Sigmoid colon (tissue), 7 donors: ENCODE measurements around the gene USP25. TPM values are rescaled to one million over a fixed set of nuclear protein-coding genes. Genes with fewer than 3 reads are reported as not detected.

Experiments
- DNase-seq: peaks from one replicate; pipeline ENCODE4 v3.0.0-alpha.2; 2019
- H3K27ac ChIP-seq, 4 donors: fragments of 200-600 bp; sonication (generic); one replicate each; pipeline ENCODE4 v1.5.1; 2016 to 2019; ENCODE audit warnings: mild to moderate bottlenecking in 1 of 4
- H3K27me3 ChIP-seq, 3 donors: fragments of 200-600 bp; sonication (generic); one replicate each; pipeline ENCODE4 v1.5.1; 2019; ENCODE audit warnings: mild to moderate bottlenecking in 1 of 3
- H3K36me3 ChIP-seq, 4 donors: fragments of 200-600 bp; sonication (generic); one replicate each; pipeline ENCODE4 v1.5.1; 2016 to 2019
- H3K4me1 ChIP-seq, 4 donors: fragments of 200-600 bp; sonication (generic); one replicate each; pipeline ENCODE4 v1.5.1; 2017 to 2019
- H3K4me3 ChIP-seq, 4 donors: fragments of 200-600 bp; sonication (generic); one replicate each; pipeline ENCODE4 v1.5.1; 2017 to 2019; ENCODE audit warnings: mild to moderate bottlenecking in 2 of 4, moderate library complexity in 1 of 4
- H3K9me3 ChIP-seq, 4 donors: fragments of 200-600 bp in 3 of 4; sonication (generic) in 3 of 4; one replicate each; pipeline versions ENCODE4 v1.5.1 to v1.6.1; 2013 to 2019
- CTCF ChIP-seq, 4 experiments: fragments of 450-650 bp in 3 of 4; fragments of 200-600 bp in 1 of 4; IDR thresholded peaks; one replicate each; pipeline ENCODE4 v1.5.1; 2016 to 2019; ENCODE audit warnings: antibody characterized with exemption in 4 of 4, mild to moderate bottlenecking in 3 of 4, moderate library complexity in 2 of 4
- EP300 ChIP-seq, 4 donors: sonication (generic); formaldehyde crosslinking; IDR thresholded peaks; one replicate each; pipeline ENCODE4 v1.6.1; 2017; ENCODE audit warnings: antibody characterized with exemption in 4 of 4
- POLR2A ChIP-seq, 2 donors: fragments of 450-650 bp; IDR thresholded peaks; one replicate each; pipeline ENCODE4 v1.6.1; 2016; ENCODE audit warnings: antibody characterized with exemption in 2 of 2, mild to moderate bottlenecking in 2 of 2, moderate library complexity in 2 of 2
- POLR2AphosphoS5 ChIP-seq, 4 donors: sonication (generic); formaldehyde crosslinking; IDR thresholded peaks; one replicate each; pipeline ENCODE4 v1.6.1; 2017; ENCODE audit warnings: antibody characterized with exemption in 4 of 4
- WGBS, 2 donors: extraction: QIAGEN DNeasy Blood & Tissue Kit; methylation state at CpG; one replicate each; pipeline ENCODE4 v1.1.7; 2013; 5-methylcytosine and 5-hydroxymethylcytosine counted together
- intact Hi-C: fragments of 100-400 bp; cut with DNase I; formaldehyde crosslinking; loops from one replicate; pipeline ENCODE4 v1.15.1; 2023
- polyA plus RNA-seq, 3 donors: library from polyadenylated mRNA; stranded (reverse); fragments of 200-250 nt; gene quantifications; one replicate each; pipeline ENCODE4 v1.2.3, GENCODE V29; 2013
- total RNA-seq, 4 donors: library from RNA; depleted of rRNA; stranded (reverse); fragments of >200 nt; gene quantifications; one replicate each; pipeline ENCODE4 v1.1.0, GENCODE V29; 2016
- donor health status: healthy with polysubstance abuse.
- donor health status: Bipolar disorder and iron deficiency.
- donor health status: healthy.

The USP25 gene
- total and polyA plus RNA-seq, 7 donors, result 10.2 to 54.0 (median 37.9) TPM

- 98 to 100% methylated on average over 1 of the region's 1 CpG for WGBS, 2 donors
- intact Hi-C loops, result no loop called here
- H3K27ac ChIP-seq, result no peak overlapping the region
- no peak for DNase-seq
- peaks cover 0 to 11% (median 0%) of the 10 kb centered on the region in 4 donors for H3K36me3 ChIP-seq
- no peaks in the 10 kb centered on the region for H3K9me3 ChIP-seq
- TF ChIP-seq POLR2A (IDR thresholded peaks at IDR 0.05) (no peak), CTCF (IDR thresholded peaks at IDR 0.05) (no peak), EP300 (IDR thresholded peaks at IDR 0.05) (no peak), POLR2AphosphoS5 (IDR thresholded peaks at IDR 0.05) (no peak)
- no peak overlapping the region for H3K4me3 ChIP-seq
- peaks cover 0 to 10% (median 3%) of the 10 kb centered on the region in 4 donors for H3K4me1 ChIP-seq
- H3K27me3 ChIP-seq, result no peaks in the 10 kb centered on the region
Measured at GRCh38 chr21:15843766-15844165, 114.0 kb downstream of the USP25 start.

GRCh38 chr21:15848634-15849560 is 119.1 kb downstream of the USP25 start:
- DNase-seq, result no peak
- H3K9me3 ChIP-seq, result no peaks in the 10 kb centered on the region
- no peak overlapping the region for H3K27ac ChIP-seq
- 20 to 57% methylated on average over 4 of the region's 4 CpGs for WGBS, 2 donors
- intact Hi-C loops, result no loop called here
- TF ChIP-seq POLR2A (IDR thresholded peaks at IDR 0.05), result no peak
- no peak for TF ChIP-seq POLR2AphosphoS5 (IDR thresholded peaks at IDR 0.05)
- no peak for TF ChIP-seq CTCF (IDR thresholded peaks at IDR 0.05)
- H3K4me1 ChIP-seq, result no peaks in the 10 kb centered on the region
- H3K27me3 ChIP-seq, result no peaks in the 10 kb centered on the region
- peaks cover 0 to 7% (median 0%) of the 10 kb centered on the region in 4 donors for H3K36me3 ChIP-seq
- no peak overlapping the region for H3K4me3 ChIP-seq

GRCh38 chr21:15849927-15850326 is 120.1 kb downstream of the USP25 start:
- intact Hi-C loops, result no loop called here
- TF ChIP-seq EP300 (IDR thresholded peaks at IDR 0.05) (no peak), CTCF (IDR thresholded peaks at IDR 0.05) (no peak), POLR2AphosphoS5 (IDR thresholded peaks at IDR 0.05) (no peak), POLR2A (IDR thresholded peaks at IDR 0.05) (no peak)
- Histone ChIP-seq H3K4me3 (no peak overlapping the region), H3K36me3 (peaks cover 0 to 17% (median 0%) of the 10 kb centered on the region in 4 donors), H3K27ac (no peak overlapping the region), H3K27me3 (no peaks in the 10 kb centered on the region), H3K9me3 (no peaks in the 10 kb centered on the region), H3K4me1 (no peaks in the 10 kb centered on the region)
- WGBS, 2 donors, result 90 to 94% methylated on average over 2 of the region's 2 CpGs
- no peak for DNase-seq

GRCh38 chr21:15850645-15851044 is 120.9 kb downstream of the USP25 start:
- no peak for DNase-seq
- intact Hi-C loops, result no loop called here
- 71 to 75% methylated on average over 1 of the region's 1 CpG for WGBS, 2 donors
- no peak overlapping the region for H3K27ac ChIP-seq
- TF ChIP-seq CTCF (IDR thresholded peaks at IDR 0.05) (no peak), POLR2A (IDR thresholded peaks at IDR 0.05) (no peak), EP300 (IDR thresholded peaks at IDR 0.05) (no peak), POLR2AphosphoS5 (IDR thresholded peaks at IDR 0.05) (no peak)
- peaks cover 0 to 23% (median 0%) of the 10 kb centered on the region in 4 donors for H3K36me3 ChIP-seq
- H3K4me3 ChIP-seq, result no peak overlapping the region
- H3K4me1 ChIP-seq, result no peaks in the 10 kb centered on the region
- no peaks in the 10 kb centered on the region for H3K9me3 ChIP-seq
- no peaks in the 10 kb centered on the region for H3K27me3 ChIP-seq
